Liver (tissue), 9 donors: ENCODE data around the gene PASD1. TPM values are rescaled to one million over a fixed set of nuclear protein-coding genes. Genes with fewer than 3 reads are reported as not detected.
"Not testable (repeated sequence)": the region's sequence is repeated elsewhere in the genome, so short reads cannot be mapped to it uniquely, and the experiment has no call there.

Experiments
- DNase-seq: peaks from one replicate; pipeline ENCODE4 v3.0.0-alpha.2; 2017; ENCODE audit warnings: low spot score
- H3K27ac ChIP-seq, 2 donors: one replicate each; pipeline ENCODE4 v1.7.0; 2013; ENCODE audit warnings: inconsistent platforms in 2 of 2, low read length in 2 of 2, control low read depth in 1 of 2, low read depth in 1 of 2, mild to moderate bottlenecking in 1 of 2
- H3K27me3 ChIP-seq, 4 donors: one replicate each; pipeline versions ENCODE4 v1.6.1 to v1.7.0; 2013; ENCODE audit warnings: low read length in 3 of 4, inconsistent platforms in 1 of 4, mild to moderate bottlenecking in 1 of 4, moderate library complexity in 1 of 4; ENCODE audit not compliant: control insufficient read depth in 4 of 4, insufficient read depth in 4 of 4
- H3K36me3 ChIP-seq, 4 donors: one replicate each; pipeline versions ENCODE4 v1.6.1 to v1.7.0; 2013; ENCODE audit warnings: low read length in 3 of 4, mild to moderate bottlenecking in 3 of 4, low read depth in 1 of 4, moderate library complexity in 1 of 4; ENCODE audit not compliant: control insufficient read depth in 4 of 4, insufficient read depth in 3 of 4
- H3K4me1 ChIP-seq, 4 donors: one replicate each; pipeline versions ENCODE4 v1.6.1 to v1.7.0; 2013; ENCODE audit warnings: low read length in 3 of 4, mild to moderate bottlenecking in 3 of 4, moderate library complexity in 1 of 4; ENCODE audit not compliant: control insufficient read depth in 4 of 4, insufficient read depth in 4 of 4
- H3K4me3 ChIP-seq, 3 donors: one replicate each; pipeline versions ENCODE4 v1.6.1 to v1.7.0; 2013; ENCODE audit warnings: low read length in 3 of 3, control low read depth in 1 of 3, low read depth in 1 of 3, mild to moderate bottlenecking in 1 of 3
- H3K9ac ChIP-seq, 2 donors: one replicate each; pipeline ENCODE4 v1.7.0; 2013; ENCODE audit warnings: low read length in 2 of 2, mild to moderate bottlenecking in 2 of 2, moderate library complexity in 2 of 2, control low read depth in 1 of 2, low read depth in 1 of 2
- H3K9me3 ChIP-seq, 4 donors: one replicate each; pipeline versions ENCODE4 v1.6.1 to v1.7.0; 2013; ENCODE audit warnings: low read length in 3 of 4; ENCODE audit not compliant: control insufficient read depth in 4 of 4
- EGR1 ChIP-seq, 2 donors: IDR thresholded peaks; 2 replicates each; pipeline ENCODE4 v1.6.1; 2016 to 2018; ENCODE audit warnings: antibody characterized with exemption in 2 of 2, low read depth in 2 of 2
- FOXA1 ChIP-seq: IDR thresholded peaks from 2 replicates; pipeline ENCODE4 v1.6.1; 2016; ENCODE audit warnings: antibody characterized with exemption
- FOXA2 ChIP-seq: IDR thresholded peaks from 2 replicates; pipeline ENCODE4 v1.6.1; 2016; ENCODE audit warnings: antibody characterized with exemption
- GABPA ChIP-seq, 2 donors: IDR thresholded peaks in 1 of 2; conservative IDR thresholded peaks in 1 of 2; 2 replicates each; pipeline ENCODE4 v1.6.1; 2016; ENCODE audit warnings: antibody characterized with exemption in 2 of 2, mild to moderate bottlenecking in 1 of 2, moderate library complexity in 1 of 2
- HNF4A ChIP-seq, 2 donors: conservative IDR thresholded peaks; 2 replicates each; pipeline ENCODE4 v1.6.1; 2016; ENCODE audit warnings: antibody characterized with exemption in 2 of 2, mild to moderate bottlenecking in 2 of 2
- HNF4G ChIP-seq: IDR thresholded peaks from 2 replicates; pipeline ENCODE4 v1.6.1; 2016; ENCODE audit warnings: antibody characterized with exemption
- JUND ChIP-seq, 2 donors: IDR thresholded peaks; 2 replicates each; pipeline ENCODE4 v1.6.1; 2016; ENCODE audit warnings: antibody characterized with exemption in 2 of 2
- NR2F2 ChIP-seq: IDR thresholded peaks from 2 replicates; pipeline ENCODE4 v1.6.1; 2016; ENCODE audit warnings: antibody characterized with exemption
- RXRA ChIP-seq, 2 donors: IDR thresholded peaks; 2 replicates each; pipeline ENCODE4 v1.6.1; 2017 to 2018; ENCODE audit warnings: antibody characterized with exemption in 2 of 2, mild to moderate bottlenecking in 1 of 2
- TAF1 ChIP-seq: conservative IDR thresholded peaks from 2 replicates; pipeline ENCODE4 v1.6.1; 2016; ENCODE audit warnings: antibody characterized with exemption, mild to moderate bottlenecking
- YY1 ChIP-seq: IDR thresholded peaks from 2 replicates; pipeline ENCODE4 v1.6.1; 2016; ENCODE audit warnings: antibody characterized with exemption, mild to moderate bottlenecking
- ZBTB33 ChIP-seq: IDR thresholded peaks from 2 replicates; pipeline ENCODE4 v1.6.1; 2016; ENCODE audit warnings: antibody characterized with exemption
- WGBS: extraction: QIAGEN DNeasy Blood & Tissue Kit; methylation state at CpG from one replicate; pipeline ENCODE4 v1.1.7; 2013; 5-methylcytosine and 5-hydroxymethylcytosine counted together
- polyA plus RNA-seq, 2 donors: library from polyadenylated mRNA; stranded (reverse) in 1 of 2; unstranded in 1 of 2; fragments of 200-250 nt in 1 of 2; fragments of >200 nt in 1 of 2; fragmentation: Nextera tagmentation in 1 of 2; extraction: Ambion mirVana in 1 of 2; gene quantifications; one replicate each; pipeline versions ENCODE4 v1.2.1 to v1.2.3, GENCODE V29; 2013 to 2015
- total RNA-seq, 2 donors: library from RNA; depleted of rRNA; stranded (reverse); fragments of >200 nt; gene quantifications; one replicate each; pipeline ENCODE4 v1.2.3, GENCODE V29; 2014
- TF ChIP-seq, protein P1 (sequence below): IDR thresholded peaks from 2 replicates; pipeline ENCODE4 v1.6.1; 2016; ENCODE audit warnings: antibody characterized with exemption
- TF ChIP-seq, protein P2 (sequence below): IDR thresholded peaks from 2 replicates; pipeline ENCODE4 v1.6.1; 2016; ENCODE audit warnings: antibody characterized with exemption, mild to moderate bottlenecking
- TF ChIP-seq, protein P3 (sequence below): IDR thresholded peaks from 2 replicates; pipeline ENCODE4 v1.6.1; 2016; ENCODE audit warnings: antibody characterized with exemption
- donor health status: healthy.
- donor health status: healthy.
- donor health status: healthy.
- donor health status: healthy.
- donor health status: healthy.

The PASD1 gene
- total and polyA plus RNA-seq, 4 donors = not detected

DNA sequence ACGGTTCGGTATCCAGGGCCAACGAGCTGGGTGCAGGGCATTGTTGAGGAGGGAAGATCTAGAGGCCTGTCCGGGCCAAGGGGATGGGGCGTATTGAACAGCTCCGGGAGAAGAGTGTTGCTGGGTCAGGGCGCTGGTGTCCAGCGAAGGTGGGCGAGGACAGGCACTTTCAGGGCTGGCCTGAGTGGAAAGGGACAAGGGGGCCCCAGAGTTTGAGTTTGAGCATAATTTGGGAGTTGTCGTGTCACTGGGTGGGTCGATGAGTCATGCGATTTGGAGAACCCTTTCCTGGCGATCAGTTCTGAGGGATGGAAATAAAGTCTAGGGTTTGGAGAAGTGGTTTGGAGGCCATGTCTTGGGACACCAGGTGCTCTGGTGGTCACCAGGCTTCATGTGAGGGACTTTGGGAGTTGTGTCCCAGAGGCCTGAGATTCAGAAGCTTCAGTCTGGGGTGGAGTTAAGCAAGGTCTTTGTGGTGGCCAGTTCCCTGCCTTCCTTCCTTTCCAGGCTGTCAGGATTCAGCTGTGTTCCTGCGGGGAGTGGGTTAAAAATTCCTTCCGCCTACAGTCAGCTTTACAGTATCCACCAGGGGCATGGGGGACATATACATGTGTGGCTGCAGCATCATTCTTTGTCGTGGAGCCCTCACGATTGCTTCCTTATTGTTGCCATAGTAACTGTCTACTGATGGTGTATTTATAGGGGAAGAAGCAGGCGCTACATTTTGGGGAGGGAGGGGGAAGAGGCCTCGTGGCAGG lies 132.3 kb downstream of the PASD1 start:
- H3K9me3 ChIP-seq = no peaks in the 10 kb centered on the region
- 21% methylated on average over 19 of the region's 19 CpGs for whole genome bisulfite sequencing
- no peak overlapping the region for H3K4me3 ChIP-seq
- H3K36me3 ChIP-seq = no peaks in the 10 kb centered on the region
- peaks cover 0 to 3% (median 0%) of the 10 kb centered on the region in 4 donors for H3K4me1 ChIP-seq
- H3K27ac ChIP-seq = no peak overlapping the region
- DNase-seq = no peak
- TF ChIP-seq RXRA (IDR thresholded peaks at IDR 0.05) = no peak
- TF ChIP-seq, protein P1, sequence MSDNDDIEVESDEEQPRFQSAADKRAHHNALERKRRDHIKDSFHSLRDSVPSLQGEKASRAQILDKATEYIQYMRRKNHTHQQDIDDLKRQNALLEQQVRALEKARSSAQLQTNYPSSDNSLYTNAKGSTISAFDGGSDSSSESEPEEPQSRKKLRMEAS = no peak
- TF ChIP-seq ZBTB33 = no peak
- no peak for TF ChIP-seq NR2F2
- TF ChIP-seq, protein P2, sequence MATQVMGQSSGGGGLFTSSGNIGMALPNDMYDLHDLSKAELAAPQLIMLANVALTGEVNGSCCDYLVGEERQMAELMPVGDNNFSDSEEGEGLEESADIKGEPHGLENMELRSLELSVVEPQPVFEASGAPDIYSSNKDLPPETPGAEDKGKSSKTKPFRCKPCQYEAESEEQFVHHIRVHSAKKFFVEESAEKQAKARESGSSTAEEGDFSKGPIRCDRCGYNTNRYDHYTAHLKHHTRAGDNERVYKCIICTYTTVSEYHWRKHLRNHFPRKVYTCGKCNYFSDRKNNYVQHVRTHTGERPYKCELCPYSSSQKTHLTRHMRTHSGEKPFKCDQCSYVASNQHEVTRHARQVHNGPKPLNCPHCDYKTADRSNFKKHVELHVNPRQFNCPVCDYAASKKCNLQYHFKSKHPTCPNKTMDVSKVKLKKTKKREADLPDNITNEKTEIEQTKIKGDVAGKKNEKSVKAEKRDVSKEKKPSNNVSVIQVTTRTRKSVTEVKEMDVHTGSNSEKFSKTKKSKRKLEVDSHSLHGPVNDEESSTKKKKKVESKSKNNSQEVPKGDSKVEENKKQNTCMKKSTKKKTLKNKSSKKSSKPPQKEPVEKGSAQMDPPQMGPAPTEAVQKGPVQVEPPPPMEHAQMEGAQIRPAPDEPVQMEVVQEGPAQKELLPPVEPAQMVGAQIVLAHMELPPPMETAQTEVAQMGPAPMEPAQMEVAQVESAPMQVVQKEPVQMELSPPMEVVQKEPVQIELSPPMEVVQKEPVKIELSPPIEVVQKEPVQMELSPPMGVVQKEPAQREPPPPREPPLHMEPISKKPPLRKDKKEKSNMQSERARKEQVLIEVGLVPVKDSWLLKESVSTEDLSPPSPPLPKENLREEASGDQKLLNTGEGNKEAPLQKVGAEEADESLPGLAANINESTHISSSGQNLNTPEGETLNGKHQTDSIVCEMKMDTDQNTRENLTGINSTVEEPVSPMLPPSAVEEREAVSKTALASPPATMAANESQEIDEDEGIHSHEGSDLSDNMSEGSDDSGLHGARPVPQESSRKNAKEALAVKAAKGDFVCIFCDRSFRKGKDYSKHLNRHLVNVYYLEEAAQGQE = no peak
- no peak for TF ChIP-seq TAF1
- TF ChIP-seq JUND (IDR thresholded peaks at IDR 0.05) = no peak
- no peak for TF ChIP-seq FOXA2
- no peak for TF ChIP-seq EGR1 (IDR thresholded peaks at IDR 0.05; ENCODE audit: low read depth in 2 of 2)
- TF ChIP-seq GABPA (IDR thresholded peaks at IDR 0.05 in 1 of 2, conservative IDR thresholded peaks at IDR 0.05 in 1 of 2) = no peak
- TF ChIP-seq HNF4A (conservative IDR thresholded peaks at IDR 0.05) = no peak
- TF ChIP-seq FOXA1 = no peak
- no peak for TF ChIP-seq YY1
- no peak for TF ChIP-seq HNF4G
- TF ChIP-seq, protein P3, sequence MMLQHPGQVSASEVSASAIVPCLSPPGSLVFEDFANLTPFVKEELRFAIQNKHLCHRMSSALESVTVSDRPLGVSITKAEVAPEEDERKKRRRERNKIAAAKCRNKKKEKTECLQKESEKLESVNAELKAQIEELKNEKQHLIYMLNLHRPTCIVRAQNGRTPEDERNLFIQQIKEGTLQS = no peak
- no peak overlapping the region for H3K9ac ChIP-seq
- no peaks in the 10 kb centered on the region for H3K27me3 ChIP-seq

DNA sequence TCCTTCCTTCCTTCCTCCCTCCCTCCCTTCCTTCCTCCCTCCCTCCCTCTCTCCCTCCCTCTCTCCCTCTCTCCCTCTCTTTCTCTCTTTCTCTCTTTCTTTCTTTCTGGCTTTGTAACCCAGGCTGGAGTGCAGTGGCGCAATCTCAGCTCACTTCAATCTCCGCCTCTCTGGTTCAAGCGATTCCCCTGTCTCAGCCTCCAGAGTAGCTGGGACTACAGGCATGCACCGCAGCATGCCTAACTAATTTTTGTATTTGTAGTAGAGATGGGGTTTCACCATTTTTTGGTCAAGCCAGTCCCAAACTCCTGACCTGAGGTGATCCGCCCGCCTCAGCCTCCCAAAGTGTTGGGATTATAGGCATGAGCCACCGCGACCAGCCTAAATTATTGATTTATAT lies 133.6 kb downstream of the PASD1 start:
- not testable (repeated sequence) for H3K4me3 ChIP-seq, H3K36me3 ChIP-seq, H3K4me1 ChIP-seq, H3K9ac ChIP-seq, DNase-seq, H3K9me3 ChIP-seq, H3K27ac ChIP-seq, H3K27me3 ChIP-seq
- WGBS = 88% methylated on average over 8 of the region's 8 CpGs
